HL-60/S4 treated with retinoic acid at 250 ng/mL for 4 days and 3 days (cell line): ENCODE results near the gene WDR93.

Experiments used
- in situ Hi-C: fragments of 300-500 bp; cut with MboI; formaldehyde crosslinking; loops from 2 replicates; pipeline ENCODE4 v1.7.0; 2022; ENCODE audit warnings: low sequenced_read_pairs

The WDR93 gene

GRCh38 chr15:89662893-89663626, 27.6 kb upstream of the WDR93 start:
- in situ Hi-C loops, result no loop called here

DNA sequence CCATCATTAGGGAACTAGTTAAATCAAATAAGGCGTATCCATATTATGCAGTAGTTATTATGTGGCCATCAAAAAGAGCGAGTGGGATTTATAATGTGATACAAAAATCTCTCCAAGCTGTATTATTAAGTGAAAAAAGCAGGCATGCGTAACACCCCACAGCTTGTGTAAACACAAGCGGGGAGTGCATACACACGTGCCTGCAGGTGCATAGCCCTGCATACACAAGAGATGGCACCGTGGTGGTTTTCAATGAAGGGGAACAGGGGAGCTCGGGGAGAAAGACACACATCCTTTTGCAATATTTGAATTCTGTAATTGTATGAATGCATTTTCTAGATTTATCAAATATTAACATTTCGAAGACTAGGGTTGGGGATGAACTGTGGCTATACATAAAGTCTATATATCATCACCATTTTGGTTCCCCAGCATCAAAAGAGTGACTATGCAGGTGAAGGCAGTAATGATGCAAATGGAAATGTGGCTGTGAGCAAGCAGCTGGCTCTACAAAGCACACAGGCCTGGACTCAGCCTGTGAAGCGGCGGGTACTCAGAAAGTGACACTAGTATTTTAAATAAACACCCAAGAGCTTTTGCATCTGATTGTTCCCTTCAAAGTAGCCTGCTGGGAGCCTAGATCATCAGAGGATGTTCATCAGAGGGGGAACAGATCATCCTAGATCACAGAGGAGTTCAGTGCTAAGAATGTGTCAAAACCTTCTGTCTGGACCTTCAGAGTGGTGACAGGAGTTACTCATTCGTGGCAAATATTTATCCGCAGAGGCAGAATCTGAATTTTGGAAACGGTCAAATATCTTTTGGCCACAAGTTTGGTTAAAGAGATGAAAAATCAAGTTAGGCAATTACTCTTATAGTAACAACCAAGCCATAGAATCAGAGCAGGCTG, 25.9 kb upstream of the WDR93 start:
- in situ Hi-C loops, result no loop called here

DNA sequence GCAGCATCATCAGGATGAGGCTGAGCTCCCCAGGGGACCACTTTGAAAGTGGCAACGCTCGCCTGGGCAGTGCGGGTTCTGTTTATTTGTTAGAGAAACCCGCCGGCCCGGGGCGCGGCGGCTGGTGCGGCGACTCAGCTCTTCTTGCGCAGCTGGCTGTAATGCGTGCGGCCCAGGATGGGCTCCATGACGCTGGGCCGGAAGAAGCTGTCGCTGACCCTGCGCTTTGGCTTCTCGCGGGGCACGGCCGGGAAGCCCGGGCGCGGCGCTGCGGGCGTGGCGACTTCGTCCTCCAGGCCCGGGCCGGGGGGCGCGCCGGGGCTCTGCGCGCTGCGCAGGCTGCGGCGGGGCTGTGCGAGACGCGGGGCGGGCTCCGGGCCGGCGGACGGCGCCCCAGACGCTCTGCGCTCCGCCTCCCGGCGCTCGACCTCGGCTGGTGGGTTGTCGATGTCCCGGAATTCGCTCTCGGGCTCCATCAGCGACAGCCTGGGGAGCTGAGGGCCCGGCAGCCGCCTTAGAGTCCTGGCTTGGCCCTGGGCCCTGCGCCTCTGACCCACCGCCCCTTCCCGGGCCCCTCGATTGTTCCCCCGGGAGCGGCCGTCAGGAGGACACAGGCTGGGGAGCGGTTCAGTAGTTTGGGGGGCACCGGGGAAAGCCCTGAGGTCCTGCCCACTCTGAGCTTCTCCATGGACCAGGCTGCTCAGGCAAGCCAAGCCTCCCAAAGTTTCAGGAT, 25.0 kb upstream of the WDR93 start:
- in situ Hi-C loops, result no loop called here

DNA sequence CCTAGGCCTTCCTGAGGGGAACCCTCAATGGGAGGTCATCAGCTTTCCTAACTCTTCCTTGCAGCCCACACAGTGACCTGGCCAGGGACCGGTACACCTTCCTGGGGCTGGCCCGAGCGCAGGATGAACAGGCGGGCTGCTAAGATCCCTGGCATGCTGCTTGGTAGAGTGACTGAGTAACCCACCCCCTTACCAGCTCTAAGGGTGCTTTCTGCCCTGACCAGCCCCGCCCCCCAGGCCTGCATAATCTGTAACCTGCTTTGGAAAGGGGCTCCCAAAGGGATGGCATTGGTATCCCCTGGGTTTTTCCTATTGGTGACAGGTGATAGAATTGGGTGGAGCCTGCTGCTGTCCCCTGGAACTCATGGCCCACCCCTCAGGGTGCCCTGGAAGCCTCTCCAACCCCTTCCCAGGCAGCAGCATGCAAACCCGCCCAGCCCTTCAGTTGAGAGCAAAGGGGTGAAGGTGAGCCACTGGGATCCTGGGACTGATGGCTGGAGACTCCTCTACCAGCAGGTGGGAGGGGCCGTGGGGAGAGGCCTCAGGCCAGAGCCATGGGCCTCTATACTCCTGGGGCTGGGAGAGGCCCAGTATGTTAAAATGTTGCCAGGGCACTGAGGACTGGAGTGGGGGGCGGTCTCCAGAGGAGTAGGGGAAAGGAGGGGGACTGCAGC, 24.3 kb upstream of the WDR93 start:
- in situ Hi-C loops, result no loop called here

DNA sequence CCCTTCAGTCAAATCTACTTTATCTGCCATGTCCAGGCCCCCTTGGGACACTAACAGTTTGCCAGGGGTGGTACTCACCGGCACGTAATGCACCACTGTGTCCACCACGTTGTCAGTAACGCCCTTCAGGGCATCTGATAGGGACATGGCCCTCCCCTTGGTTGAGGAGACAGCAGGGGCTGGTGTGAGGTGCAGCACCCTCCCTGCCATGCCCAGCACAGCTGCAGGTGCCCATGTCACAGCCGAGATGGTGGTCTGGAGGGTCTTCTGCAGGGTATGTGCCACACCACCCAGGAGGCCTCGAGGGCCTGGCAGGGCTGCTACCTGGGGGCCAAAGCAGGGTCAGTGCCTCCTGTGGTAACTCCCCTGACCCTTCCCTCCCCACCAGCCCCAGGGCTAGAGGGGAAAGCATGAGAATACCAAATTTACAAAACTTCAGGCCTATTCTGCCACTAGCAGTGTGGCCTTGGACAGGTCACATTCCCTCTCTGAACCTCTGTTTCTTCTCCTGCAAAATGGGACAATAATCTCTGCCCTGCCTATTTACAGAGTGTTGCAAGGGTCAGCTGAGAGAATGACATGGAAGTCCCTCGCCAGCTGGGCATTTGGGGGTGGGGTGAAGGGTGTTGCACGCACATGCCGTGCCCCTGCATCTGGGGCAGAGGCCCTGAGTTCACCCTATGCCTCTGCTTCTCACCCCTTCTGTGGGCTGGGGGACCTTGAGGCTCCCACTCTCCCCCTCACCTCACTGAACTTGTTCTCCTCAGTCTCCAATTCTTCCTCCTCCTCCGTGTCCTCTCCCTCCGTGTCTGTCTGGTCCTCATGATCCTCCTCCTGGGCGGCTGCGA, 23.5 kb upstream of the WDR93 start:
- in situ Hi-C loops, result no loop called here

DNA sequence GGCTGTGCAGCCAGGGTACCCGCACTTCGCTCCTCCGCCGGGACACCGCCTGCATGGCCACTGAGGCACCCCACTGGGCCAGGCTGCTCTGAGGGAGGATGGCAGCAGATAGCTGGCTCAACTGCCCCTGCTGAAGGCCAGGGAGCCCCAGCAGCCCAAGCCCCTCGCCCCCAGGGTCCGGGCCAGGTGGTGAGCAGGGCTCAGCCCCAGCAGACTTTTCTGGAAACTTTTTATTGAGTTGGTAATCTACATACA, 23.0 kb upstream of the WDR93 start:
- in situ Hi-C loops, result no loop called here

- in situ Hi-C loops, result no loop called here
Observed at GRCh38 chr15:89668171-89668570, 22.4 kb upstream of the WDR93 start.

DNA sequence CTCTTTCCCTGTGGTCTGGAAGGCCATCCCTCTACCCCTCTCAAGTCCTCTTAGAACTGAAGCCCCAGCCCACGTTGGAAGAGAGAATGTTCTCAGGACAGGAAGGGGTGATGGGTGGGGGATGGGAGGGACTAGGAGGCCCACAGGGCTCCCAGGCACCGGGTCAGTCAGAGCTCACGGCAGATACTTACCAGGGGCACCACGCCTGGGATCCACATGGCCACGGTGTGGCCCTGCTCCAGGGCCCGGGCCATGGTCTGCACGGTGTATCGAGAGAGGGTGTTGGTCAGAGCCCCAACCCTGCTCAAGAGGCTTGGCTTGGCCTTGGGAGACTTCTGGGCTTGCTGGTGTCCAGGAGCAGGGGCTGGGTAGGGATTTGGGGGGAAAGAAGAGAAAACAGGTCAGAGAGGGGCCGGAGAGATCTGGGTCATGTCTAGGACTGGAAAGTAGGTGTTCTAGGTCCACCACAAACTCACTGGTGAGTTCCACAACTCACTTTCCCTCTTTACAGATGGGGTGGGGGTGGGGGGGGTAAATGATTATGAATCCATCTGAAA, 21.2 kb upstream of the WDR93 start:
- in situ Hi-C loops, result no loop called here

GRCh38 chr15:89669941-89670340, 20.7 kb upstream of the WDR93 start:
- in situ Hi-C loops, result no loop called here

DNA sequence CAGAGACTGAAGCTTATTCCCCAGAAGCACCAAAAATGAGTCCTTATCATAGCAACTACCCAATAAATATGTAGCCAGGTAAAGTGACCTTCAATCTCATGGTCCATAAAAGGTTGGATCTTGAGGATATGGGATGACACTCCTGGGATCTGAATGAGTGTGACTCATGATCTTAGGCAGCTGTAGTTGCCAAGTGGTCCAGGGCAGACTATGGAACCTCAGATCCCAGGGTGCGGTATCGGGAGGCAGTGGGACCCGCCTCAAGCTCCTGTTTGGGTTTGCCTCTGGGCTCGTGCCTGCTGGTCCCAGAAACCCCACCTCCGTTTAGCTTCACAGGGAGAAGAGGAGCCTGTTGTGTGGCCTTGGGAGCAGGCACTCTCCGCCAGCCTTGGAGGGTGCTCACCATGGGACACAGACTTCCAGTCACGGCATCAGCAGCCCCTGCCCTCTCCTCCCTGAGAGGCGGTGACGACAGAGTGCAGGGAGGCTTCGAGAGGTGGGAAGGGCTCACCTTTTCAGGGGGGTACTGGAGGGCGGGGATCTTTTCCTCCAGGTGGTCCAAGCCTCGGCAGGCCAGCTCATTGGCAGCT, 19.5 kb upstream of the WDR93 start:
- in situ Hi-C loops, result no loop called here

- in situ Hi-C loops, result no loop called here
Observed at GRCh38 chr15:89671687-89672086, 18.9 kb upstream of the WDR93 start.

DNA sequence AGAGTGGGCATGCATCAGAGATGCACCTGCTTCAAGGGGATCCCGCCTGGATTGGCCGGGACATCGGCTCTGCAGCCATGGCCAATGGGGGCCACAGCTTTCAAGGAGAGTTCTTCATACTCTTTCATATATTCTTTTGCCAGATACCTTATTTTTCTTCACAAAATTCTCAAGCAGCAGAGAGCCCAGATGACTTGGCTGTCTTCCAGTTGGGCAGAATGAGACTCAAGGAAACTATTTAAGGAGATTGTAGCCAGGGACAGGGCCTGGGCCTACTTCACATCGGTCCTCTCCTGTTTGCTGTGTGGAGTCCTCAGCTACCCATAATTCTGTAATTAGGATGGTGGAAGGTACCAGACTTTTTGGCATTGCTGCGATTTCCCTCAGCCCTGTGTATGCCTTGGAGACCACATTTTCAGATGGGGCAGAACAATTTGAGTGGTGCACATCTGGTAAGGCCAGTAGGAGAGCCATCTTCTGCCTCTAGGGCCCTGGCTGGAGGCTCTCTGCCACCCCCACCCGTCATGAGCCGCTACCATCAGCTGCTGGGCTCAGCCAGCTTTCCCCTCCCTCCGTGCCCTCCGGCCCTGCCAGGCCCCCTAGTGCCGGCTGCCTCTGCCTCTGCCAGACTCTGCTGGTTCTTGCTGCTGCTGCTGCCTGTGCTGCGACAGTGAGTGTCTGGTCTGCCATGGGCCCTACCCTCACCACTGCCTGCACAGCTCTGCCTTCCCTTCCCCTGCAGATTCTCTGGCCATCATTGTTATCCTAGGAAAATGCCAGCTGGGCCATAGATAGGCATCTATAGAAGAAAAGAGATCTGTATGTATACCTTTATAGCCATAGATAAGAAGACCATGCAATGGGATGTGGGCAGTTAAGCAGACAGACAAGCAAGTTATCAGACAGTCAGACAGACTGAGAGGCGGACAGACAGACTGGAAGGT, 18.1 kb upstream of the WDR93 start:
- in situ Hi-C loops, result no loop called here

- in situ Hi-C loops, result no loop called here
Observed at GRCh38 chr15:89673165-89673512, 17.5 kb upstream of the WDR93 start.

DNA sequence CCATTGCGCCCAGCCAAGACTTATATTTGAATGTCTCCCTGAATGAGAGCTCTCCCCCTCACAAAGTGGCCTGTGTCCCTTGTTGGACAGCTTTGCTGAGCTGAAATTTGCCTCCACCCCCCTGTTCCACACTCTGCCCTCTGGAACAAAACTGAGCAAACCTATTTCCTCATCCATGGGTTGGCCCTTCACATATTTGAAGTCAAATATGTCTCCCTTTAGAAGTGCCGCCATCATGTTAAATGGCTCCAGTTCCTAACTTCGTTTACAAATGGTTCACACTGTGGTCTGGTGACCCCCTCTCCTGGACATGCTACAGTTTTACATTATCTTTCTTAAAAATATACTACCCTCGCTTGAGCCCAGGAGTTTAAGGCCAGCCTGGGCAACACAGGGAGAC, 16.1 kb upstream of the WDR93 start:
- in situ Hi-C loops, result no loop called here

GRCh38 chr15:89675606-89676005, 15.0 kb upstream of the WDR93 start:
- in situ Hi-C loops, result no loop called here

DNA sequence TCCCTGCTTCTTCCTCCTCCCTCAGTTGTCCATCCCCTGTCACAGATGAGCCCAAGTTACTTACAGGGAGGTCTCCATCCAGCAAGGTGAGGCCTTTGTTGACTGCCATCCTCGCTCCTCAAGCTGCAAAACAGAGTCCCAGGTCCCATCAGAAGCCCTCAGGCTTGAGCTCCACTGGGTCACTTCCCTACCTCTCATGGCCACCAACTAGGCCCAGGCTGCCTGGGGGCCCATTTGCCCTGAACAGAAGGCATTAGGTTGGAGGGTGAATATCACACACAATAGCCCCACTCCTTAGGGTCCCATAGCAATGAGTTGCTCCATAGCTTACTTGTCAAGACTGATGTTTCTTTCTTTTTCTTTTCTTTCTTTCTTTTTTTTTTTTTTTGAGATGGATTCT, 13.2 kb upstream of the WDR93 start:
- in situ Hi-C loops, result no loop called here

- in situ Hi-C loops, result no loop called here
Observed at GRCh38 chr15:89679212-89679611, 11.4 kb upstream of the WDR93 start, which contains the start of gene PLIN1. Gene PLIN1, minus strand, starts transcription at chr15:89679367. Its CDS starts 1,878 bp downstream, at chr15:89677489.

DNA sequence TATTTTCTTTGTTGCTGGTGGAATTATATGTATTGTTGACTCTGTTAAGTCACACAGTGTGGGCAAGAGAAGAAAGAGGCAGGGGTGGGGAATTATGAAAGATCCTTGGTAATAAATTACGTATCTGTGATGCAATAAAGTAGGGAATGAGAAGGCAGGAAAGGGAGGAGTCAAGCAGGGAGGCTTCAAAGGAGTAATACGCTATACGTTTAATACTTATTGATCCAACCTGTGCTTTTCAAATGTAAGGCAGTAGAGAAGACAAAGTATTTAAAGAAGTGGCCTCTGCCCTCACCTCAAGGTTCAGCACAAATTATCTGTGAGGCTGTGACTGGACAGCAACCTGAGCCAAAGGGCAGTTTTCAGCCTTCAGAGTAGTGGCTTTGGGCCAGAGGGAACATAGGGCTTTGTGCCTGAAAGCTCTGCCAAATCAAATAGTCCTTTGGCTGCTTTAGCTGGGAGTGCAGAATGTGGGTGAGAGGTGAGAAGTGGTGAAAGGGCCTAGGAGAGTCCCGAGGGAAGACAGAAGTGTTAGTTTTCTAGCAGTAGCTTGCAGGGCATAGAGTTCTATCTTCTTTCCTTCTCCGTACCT, 10.2 kb upstream of the WDR93 start:
- in situ Hi-C loops, result no loop called here
